ENCODE data around the gene KCNQ2. TPM values are rescaled to one million over a fixed set of nuclear protein-coding genes. Genes with fewer than 3 reads are reported as not detected.

KCNQ2 gene
- total RNA-seq, 1 experiment from 2014 or later, result 86.5 TPM

DNA sequence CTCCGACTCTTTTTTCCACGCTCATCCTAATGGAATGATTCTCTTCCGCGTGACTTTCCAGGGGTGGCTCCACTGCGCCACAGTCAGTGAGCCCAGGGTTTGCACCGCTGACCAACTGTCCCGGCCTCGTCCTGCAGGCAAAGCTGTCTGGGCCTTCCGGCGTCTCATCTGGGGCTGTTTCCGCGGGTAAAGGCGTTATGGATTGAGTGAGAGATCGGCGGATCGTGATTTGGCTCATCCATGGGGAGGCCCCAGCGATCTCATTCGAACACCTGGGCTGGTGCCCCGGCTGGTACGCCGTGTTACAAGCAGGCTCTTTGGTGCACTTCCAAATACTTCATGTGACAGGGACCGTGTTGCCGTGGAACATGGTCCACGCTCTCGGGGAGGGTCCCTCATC is 47.8 kb downstream of the KCNQ2 start:
- ATAC-seq (no peak), DNase-seq (ENCODE audit: low read depth, low spot score) (no peak)
- H3K9me2 ChIP-seq (ENCODE audit: insufficient read depth), result no peaks in the 10 kb centered on the region
- CTCF ChIA-PET, result no interaction called here
- no peak overlapping the region for H3K4me3 ChIP-seq (replicated peaks in 1 of 2; ENCODE audit: low read depth in 1 of 2, low read length in 2 of 2)
- no peaks in the 10 kb centered on the region for H3K36me3 ChIP-seq (ENCODE audit: control insufficient read depth in 1 of 2, insufficient read depth in 2 of 2, low read length in 2 of 2)
- intact Hi-C loops (cut with micrococcal nuclease), result no loop called here
- no peak overlapping the region for H3K4me2 ChIP-seq (ENCODE audit: low read length)
- POLR2A ChIA-PET, result no interaction called here
- H3K79me2 ChIP-seq (ENCODE audit: insufficient read depth, low read length), result no peaks in the 10 kb centered on the region
- TF ChIP-seq JUND (IDR thresholded peaks at IDR 0.05) (no peak), YY1 (IDR thresholded peaks at IDR 0.05; ENCODE audit: extremely low read depth, insufficient replicate concordance, low read depth, low read length) (no peak), EZH2 (IDR thresholded peaks at IDR 0.05) (no peak), TCF7L2 (IDR thresholded peaks at IDR 0.05; ENCODE audit: borderline replicate concordance, extremely low read depth, insufficient read depth, insufficient read length) (no peak), FOSL1 (IDR thresholded peaks at IDR 0.05; ENCODE audit: low read depth) (no peak), POLR2AphosphoS5 (IDR thresholded peaks at IDR 0.05; ENCODE audit: low read depth, low read length) (no peak), EGR1 (IDR thresholded peaks at IDR 0.05; ENCODE audit: low read depth) (no peak)
- TF ChIP-seq, protein P1, sequence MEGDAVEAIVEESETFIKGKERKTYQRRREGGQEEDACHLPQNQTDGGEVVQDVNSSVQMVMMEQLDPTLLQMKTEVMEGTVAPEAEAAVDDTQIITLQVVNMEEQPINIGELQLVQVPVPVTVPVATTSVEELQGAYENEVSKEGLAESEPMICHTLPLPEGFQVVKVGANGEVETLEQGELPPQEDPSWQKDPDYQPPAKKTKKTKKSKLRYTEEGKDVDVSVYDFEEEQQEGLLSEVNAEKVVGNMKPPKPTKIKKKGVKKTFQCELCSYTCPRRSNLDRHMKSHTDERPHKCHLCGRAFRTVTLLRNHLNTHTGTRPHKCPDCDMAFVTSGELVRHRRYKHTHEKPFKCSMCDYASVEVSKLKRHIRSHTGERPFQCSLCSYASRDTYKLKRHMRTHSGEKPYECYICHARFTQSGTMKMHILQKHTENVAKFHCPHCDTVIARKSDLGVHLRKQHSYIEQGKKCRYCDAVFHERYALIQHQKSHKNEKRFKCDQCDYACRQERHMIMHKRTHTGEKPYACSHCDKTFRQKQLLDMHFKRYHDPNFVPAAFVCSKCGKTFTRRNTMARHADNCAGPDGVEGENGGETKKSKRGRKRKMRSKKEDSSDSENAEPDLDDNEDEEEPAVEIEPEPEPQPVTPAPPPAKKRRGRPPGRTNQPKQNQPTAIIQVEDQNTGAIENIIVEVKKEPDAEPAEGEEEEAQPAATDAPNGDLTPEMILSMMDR (IDR thresholded peaks at IDR 0.05 in 2 of 3, conservative IDR thresholded peaks at IDR 0.05 in 1 of 3; ENCODE audit: borderline replicate concordance in 1 of 3, insufficient read depth in 1 of 3, low read depth in 2 of 3, low read length in 2 of 3), result no peak
- TF ChIP-seq, protein P2, sequence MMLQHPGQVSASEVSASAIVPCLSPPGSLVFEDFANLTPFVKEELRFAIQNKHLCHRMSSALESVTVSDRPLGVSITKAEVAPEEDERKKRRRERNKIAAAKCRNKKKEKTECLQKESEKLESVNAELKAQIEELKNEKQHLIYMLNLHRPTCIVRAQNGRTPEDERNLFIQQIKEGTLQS (IDR thresholded peaks at IDR 0.05), result no peak
- H3K27ac ChIP-seq (ENCODE audit: low read depth, low read length), result no peak overlapping the region
- no peaks in the 10 kb centered on the region for H3K4me1 ChIP-seq (ENCODE audit: control insufficient read depth in 1 of 2, insufficient read depth in 2 of 2, low read length in 2 of 2)
- H3K9me3 ChIP-seq (ENCODE audit: control insufficient read depth in 1 of 2, insufficient read depth in 1 of 2, low read depth in 1 of 2, low read length in 2 of 2), result no peaks in the 10 kb centered on the region
- H2AFZ ChIP-seq (ENCODE audit: low read depth, low read length, poor library complexity, severe bottlenecking), result no peak overlapping the region
- H3K27me3 ChIP-seq (ENCODE audit: insufficient read depth, low read length), result no peaks in the 10 kb centered on the region
- H4K20me1 ChIP-seq (ENCODE audit: insufficient read depth), result no peaks in the 10 kb centered on the region
- no peak overlapping the region for H3K9ac ChIP-seq (ENCODE audit: low read length)
- no TSS peak for BruUV-seq (replicated peaks)
- RAD21 ChIA-PET (ENCODE audit: low non-redundant PET in 1 of 2, low total read pairs in 2 of 2, uncharacterized antibody in 2 of 2, unreplicated experiment in 2 of 2), result no interaction called here

Measured in HCT116 (cell line).